Measurements from ENCODE around the gene MICAL3.

GRCh38 chr22:17841836-17842235 lies 182.5 kb downstream of the MICAL3 start:
- TF ChIP-seq CTCF (IDR thresholded peaks at IDR 0.05; ENCODE audit: low read depth, low read length) (no peak), EZH2phosphoT487 (IDR thresholded peaks at IDR 0.05; ENCODE audit: low read depth) (no peak)

Data from OCI-LY3 (cell line).